ENCODE results near the gene MLF1. TPM values are rescaled to one million over a fixed set of nuclear protein-coding genes. Genes with fewer than 3 reads are reported as not detected.

MLF1 gene
- total RNA-seq, 1 donor from 2014 or later: 59.8 TPM

DNA sequence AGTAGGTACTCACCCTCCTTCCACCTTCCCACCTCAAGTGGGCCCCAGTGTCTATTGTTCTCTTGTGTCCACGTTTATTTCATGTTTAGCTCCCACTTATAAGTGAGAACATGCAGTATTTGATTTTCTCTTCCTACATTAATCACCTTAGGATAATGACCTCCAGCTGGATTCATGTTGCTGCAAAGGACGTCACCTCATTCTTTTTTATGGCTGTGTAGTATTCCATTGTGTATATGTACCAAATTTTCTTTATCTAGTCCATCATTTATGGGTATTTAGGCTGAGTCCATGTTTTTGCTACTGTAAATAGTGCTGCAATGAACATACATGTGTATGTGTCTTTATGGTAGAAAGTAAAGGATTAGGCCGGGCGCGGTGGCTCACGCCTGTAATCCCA is 5.9 kb upstream of the MLF1 start:
- no peaks in the 10 kb centered on the region for H3K36me3 Mint-ChIP-seq (ENCODE audit: low read depth, unreplicated experiment)
- TF ChIP-seq, protein P1, sequence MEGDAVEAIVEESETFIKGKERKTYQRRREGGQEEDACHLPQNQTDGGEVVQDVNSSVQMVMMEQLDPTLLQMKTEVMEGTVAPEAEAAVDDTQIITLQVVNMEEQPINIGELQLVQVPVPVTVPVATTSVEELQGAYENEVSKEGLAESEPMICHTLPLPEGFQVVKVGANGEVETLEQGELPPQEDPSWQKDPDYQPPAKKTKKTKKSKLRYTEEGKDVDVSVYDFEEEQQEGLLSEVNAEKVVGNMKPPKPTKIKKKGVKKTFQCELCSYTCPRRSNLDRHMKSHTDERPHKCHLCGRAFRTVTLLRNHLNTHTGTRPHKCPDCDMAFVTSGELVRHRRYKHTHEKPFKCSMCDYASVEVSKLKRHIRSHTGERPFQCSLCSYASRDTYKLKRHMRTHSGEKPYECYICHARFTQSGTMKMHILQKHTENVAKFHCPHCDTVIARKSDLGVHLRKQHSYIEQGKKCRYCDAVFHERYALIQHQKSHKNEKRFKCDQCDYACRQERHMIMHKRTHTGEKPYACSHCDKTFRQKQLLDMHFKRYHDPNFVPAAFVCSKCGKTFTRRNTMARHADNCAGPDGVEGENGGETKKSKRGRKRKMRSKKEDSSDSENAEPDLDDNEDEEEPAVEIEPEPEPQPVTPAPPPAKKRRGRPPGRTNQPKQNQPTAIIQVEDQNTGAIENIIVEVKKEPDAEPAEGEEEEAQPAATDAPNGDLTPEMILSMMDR (IDR thresholded peaks at IDR 0.05; ENCODE audit: unreplicated experiment): no peak
- H3K4me1 Mint-ChIP-seq (ENCODE audit: unreplicated experiment): peaks cover 15% of the 10 kb centered on the region
- H3K4me3 Mint-ChIP-seq (ENCODE audit: unreplicated experiment): no peak overlapping the region
- DNase-seq (ENCODE audit: low spot score): no peak
- no peak overlapping the region for H3K27ac Mint-ChIP-seq (ENCODE audit: unreplicated experiment)
- H3K27me3 Mint-ChIP-seq (ENCODE audit: unreplicated experiment): no peaks in the 10 kb centered on the region
- H3K9me3 Mint-ChIP-seq (ENCODE audit: unreplicated experiment): no peaks in the 10 kb centered on the region

DNA sequence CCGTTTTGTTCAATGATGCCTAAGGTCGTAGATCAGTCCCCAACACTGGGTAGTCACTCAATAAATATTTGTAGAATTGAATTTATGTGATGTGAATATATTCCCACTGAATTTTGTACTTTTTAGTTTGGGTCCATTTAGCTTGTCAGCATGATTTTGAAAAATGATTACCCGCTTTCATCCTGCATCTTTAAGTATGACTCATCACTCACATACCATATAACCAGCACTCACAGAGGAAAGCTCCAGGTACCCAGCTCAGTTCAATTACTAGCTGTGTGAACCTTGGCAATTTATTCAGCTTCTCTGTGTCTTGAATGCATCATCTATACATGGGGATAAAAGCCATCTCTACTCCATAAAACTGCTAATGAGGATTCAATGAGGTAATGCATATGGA is 2.2 kb upstream of the MLF1 start:
- H3K36me3 Mint-ChIP-seq (ENCODE audit: low read depth, unreplicated experiment): peaks cover 4% of the 10 kb centered on the region
- H3K9me3 Mint-ChIP-seq (ENCODE audit: unreplicated experiment): no peaks in the 10 kb centered on the region
- H3K4me1 Mint-ChIP-seq (ENCODE audit: unreplicated experiment): peaks cover 31% of the 10 kb centered on the region
- no peak for DNase-seq (ENCODE audit: low spot score)
- TF ChIP-seq, protein P1 (IDR thresholded peaks at IDR 0.05; ENCODE audit: unreplicated experiment): no peak
- no peak overlapping the region for H3K4me3 Mint-ChIP-seq (ENCODE audit: unreplicated experiment)
- peaks cover 10% of the 10 kb centered on the region for H3K27me3 Mint-ChIP-seq (ENCODE audit: unreplicated experiment)
- H3K27ac Mint-ChIP-seq (ENCODE audit: unreplicated experiment): no peak overlapping the region

DNA sequence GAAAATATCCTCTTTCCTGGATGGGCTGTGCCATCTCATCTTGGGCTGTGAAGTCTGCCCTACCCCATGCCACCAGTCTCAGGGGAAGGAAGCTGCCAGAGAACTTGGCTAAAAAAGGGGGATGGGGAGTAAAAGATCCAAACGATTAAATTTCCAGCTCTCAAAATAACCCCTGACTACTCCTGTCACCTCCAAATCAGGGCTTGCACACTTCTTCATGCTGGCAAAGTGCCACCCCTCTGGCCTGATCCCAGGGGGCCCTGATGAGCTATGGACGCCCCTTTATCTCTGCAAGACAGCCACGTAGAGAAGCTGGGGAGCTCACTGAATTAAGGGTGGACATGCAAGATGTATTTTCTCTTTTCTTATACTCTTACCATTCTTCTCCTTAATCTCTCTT is 1.2 kb upstream of the MLF1 start:
- peaks cover 31% of the 10 kb centered on the region for H3K4me1 Mint-ChIP-seq (ENCODE audit: unreplicated experiment)
- H3K27ac Mint-ChIP-seq (ENCODE audit: unreplicated experiment): peak overlapping the region; percentile 99
- H3K9me3 Mint-ChIP-seq (ENCODE audit: unreplicated experiment): no peaks in the 10 kb centered on the region
- H3K36me3 Mint-ChIP-seq (ENCODE audit: low read depth, unreplicated experiment): peaks cover 4% of the 10 kb centered on the region
- DNase-seq (ENCODE audit: low spot score): no peak
- H3K4me3 Mint-ChIP-seq (ENCODE audit: unreplicated experiment): no peak overlapping the region
- TF ChIP-seq, protein P1 (IDR thresholded peaks at IDR 0.05; ENCODE audit: unreplicated experiment): no peak
- peaks cover 10% of the 10 kb centered on the region for H3K27me3 Mint-ChIP-seq (ENCODE audit: unreplicated experiment)

DNA sequence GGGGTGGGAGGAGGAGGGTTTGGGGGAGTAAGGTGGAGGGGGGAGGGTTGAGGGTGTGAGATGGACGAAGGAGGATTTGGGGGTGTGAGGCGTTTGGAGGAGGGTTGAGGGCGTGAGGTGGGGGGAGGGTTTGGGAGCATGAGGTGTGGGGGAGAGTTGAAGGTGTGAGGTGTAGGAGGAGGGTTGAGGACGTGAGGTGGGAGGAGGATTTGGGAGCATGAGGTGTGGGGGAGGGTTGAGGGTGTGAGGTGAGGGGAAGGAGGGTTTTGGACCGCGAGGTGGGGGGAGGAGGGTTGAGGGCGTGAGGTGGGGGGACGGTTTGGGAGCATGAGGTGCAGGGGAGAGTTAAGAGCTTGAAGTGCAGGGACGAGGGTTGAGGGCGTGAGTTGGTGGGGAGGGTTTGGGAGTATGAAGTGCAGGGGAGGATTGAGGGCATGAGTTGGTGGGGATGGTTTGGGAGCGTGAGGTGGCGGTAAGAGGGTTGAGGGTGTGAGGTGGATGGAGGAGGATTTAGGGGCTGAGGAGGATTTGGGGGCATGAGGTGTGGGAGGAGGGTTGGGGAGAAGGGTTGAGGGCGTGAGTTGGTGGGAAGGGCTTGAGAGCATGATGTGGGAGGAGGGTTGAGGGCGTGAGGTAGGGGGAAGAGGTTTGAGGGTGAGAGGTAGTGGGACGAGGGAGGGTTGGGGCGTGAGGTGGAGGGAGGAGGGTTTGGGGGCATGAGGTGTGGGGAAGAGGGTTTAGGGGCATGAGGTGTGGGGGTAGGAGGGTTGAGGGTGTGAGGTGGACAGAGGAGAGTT is 1.2 kb downstream of the MLF1 start:
- peak overlapping the region; percentile 47 for H3K4me3 Mint-ChIP-seq (ENCODE audit: unreplicated experiment)

DNA sequence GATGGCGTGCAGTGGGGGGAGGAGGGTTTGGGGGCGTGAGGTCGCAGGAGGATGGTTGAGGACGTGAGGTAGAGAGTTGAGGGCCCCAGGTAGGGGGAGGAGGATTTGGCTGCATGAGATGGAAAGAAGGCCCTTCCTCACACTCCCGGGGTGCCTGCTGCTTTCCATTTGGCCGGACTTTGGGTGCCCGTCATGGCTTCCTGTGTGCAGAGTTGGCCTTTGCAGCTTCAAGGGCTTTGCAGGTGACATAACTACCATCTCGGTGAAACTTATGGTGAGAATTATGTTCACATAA is 1.7 kb downstream of the MLF1 start:
- Mint-ChIP-seq H3K27ac (ENCODE audit: unreplicated experiment) (no peak overlapping the region), H3K4me3 (ENCODE audit: unreplicated experiment) (peak overlapping the region; percentile 47), H3K27me3 (ENCODE audit: unreplicated experiment) (peaks cover 10% of the 10 kb centered on the region), H3K9me3 (ENCODE audit: unreplicated experiment) (no peaks in the 10 kb centered on the region), H3K4me1 (ENCODE audit: unreplicated experiment) (peaks cover 38% of the 10 kb centered on the region), H3K36me3 (ENCODE audit: low read depth, unreplicated experiment) (peaks cover 4% of the 10 kb centered on the region)
- TF ChIP-seq, protein P1 (IDR thresholded peaks at IDR 0.05; ENCODE audit: unreplicated experiment): no peak
- DNase-seq (ENCODE audit: low spot score): no peak

More for the DNA sequence above, 1.2 kb downstream of the MLF1 start:
- Mint-ChIP-seq H3K4me1 (ENCODE audit: unreplicated experiment) (peaks cover 38% of the 10 kb centered on the region), H3K27me3 (ENCODE audit: unreplicated experiment) (peaks cover 10% of the 10 kb centered on the region), H3K9me3 (ENCODE audit: unreplicated experiment) (no peaks in the 10 kb centered on the region), H3K27ac (ENCODE audit: unreplicated experiment) (no peak overlapping the region), H3K36me3 (ENCODE audit: low read depth, unreplicated experiment) (peaks cover 4% of the 10 kb centered on the region)
- TF ChIP-seq, protein P1 (IDR thresholded peaks at IDR 0.05; ENCODE audit: unreplicated experiment): no peak
- DNase-seq (ENCODE audit: low spot score): no peak
